Ovary (tissue), 3 donors: ENCODE data around the gene OAS1.

Source experiments
- CTCF ChIP-seq, 3 donors: fragments of 450-650 bp in 2 of 3; fragments of 200-600 bp in 1 of 3; IDR thresholded peaks; one replicate each; pipeline versions ENCODE4 v1.5.1 to v1.8.0; 2016 to 2022; ENCODE audit warnings: antibody characterized with exemption in 3 of 3, mild to moderate bottlenecking in 1 of 3
- EP300 ChIP-seq: sonication (generic); formaldehyde crosslinking; IDR thresholded peaks from one replicate; pipeline ENCODE4 v1.6.1; 2017; ENCODE audit warnings: antibody characterized with exemption
- POLR2A ChIP-seq: fragments of 450-650 bp; IDR thresholded peaks from one replicate; pipeline ENCODE4 v1.6.1; 2017; ENCODE audit warnings: antibody characterized with exemption, mild to moderate bottlenecking, moderate library complexity
- donor health status: DM: no; HTN: no; CAD: no.

GRCh38 chr12:112860181-112860580 lies 46.6 kb upstream of the OAS1 start:
- TF ChIP-seq CTCF (IDR thresholded peaks at IDR 0.05) (no peak), POLR2A (no peak), EP300 (no peak)
